Measurements from ENCODE around the gene TPSG1.

TPSG1 gene

DNA sequence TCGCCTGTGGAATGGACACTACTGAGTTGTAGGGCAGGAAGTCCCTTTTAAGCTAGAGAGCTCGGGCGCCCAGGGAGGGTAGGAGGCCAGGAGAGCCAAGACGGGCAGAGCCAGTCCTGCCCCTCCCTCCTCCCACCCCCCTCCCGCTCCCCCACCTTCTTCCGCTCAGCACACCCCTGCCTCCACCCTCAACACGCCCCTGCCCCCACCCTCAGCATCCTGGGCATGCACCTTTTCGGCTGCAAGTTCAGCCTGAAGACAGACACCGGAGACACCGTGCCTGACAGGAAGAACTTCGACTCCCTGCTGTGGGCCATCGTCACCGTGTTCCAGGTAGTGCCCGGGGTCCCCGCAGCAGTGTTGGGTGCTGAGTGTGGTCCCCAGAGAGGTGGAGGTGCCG lies 18.3 kb downstream of the TPSG1 start:
- Histone ChIP-seq H3K36me3 (ENCODE audit: control insufficient read depth, insufficient read depth, low read length) (no peaks in the 10 kb centered on the region), H3K27me3 (ENCODE audit: control insufficient read depth, insufficient read depth, low read length) (no peaks in the 10 kb centered on the region), H3K9ac (no peak overlapping the region), H3K4me1 (no peaks in the 10 kb centered on the region), H2AFZ (no peak overlapping the region), H3K4me2 (ENCODE audit: low read length) (no peak overlapping the region), H3K9me3 (ENCODE audit: control insufficient read depth, low read length) (no peaks in the 10 kb centered on the region), H3K27ac (no peak overlapping the region), H3K79me2 (no peaks in the 10 kb centered on the region), H3K4me3 (ENCODE audit: low read depth, low read length) (no peak overlapping the region)
- TF ChIP-seq, protein P1, sequence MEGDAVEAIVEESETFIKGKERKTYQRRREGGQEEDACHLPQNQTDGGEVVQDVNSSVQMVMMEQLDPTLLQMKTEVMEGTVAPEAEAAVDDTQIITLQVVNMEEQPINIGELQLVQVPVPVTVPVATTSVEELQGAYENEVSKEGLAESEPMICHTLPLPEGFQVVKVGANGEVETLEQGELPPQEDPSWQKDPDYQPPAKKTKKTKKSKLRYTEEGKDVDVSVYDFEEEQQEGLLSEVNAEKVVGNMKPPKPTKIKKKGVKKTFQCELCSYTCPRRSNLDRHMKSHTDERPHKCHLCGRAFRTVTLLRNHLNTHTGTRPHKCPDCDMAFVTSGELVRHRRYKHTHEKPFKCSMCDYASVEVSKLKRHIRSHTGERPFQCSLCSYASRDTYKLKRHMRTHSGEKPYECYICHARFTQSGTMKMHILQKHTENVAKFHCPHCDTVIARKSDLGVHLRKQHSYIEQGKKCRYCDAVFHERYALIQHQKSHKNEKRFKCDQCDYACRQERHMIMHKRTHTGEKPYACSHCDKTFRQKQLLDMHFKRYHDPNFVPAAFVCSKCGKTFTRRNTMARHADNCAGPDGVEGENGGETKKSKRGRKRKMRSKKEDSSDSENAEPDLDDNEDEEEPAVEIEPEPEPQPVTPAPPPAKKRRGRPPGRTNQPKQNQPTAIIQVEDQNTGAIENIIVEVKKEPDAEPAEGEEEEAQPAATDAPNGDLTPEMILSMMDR (IDR thresholded peaks at IDR 0.05) = no peak

DNA sequence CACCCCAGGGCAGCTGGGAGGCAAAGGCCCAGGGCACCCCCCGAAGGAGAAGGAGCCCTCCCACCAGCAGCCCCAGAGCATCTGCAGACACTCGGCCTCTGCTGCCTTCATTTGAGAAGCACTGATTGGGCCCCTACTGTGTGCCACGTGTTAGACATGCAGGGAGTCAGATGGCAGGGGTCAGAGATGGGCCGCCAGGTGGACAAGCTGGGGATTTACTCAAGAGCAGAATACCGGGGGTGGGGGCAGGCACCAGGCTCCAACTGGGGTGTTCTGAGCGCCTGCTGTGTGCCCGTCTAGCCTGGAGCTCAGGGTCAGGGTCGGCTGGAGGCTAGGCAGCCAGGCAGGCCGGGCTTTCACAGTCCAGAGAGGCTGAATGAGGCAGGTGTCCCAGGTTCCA lies 18.7 kb downstream of the TPSG1 start:
- TF ChIP-seq, protein P1 (IDR thresholded peaks at IDR 0.05) = no peak
- no peak overlapping the region for H3K4me2 ChIP-seq (ENCODE audit: low read length)
- no peaks in the 10 kb centered on the region for H3K36me3 ChIP-seq (ENCODE audit: control insufficient read depth, insufficient read depth, low read length)
- H3K9ac ChIP-seq = no peak overlapping the region
- no peaks in the 10 kb centered on the region for H3K27me3 ChIP-seq (ENCODE audit: control insufficient read depth, insufficient read depth, low read length)
- no peak overlapping the region for H3K4me3 ChIP-seq (ENCODE audit: low read depth, low read length)
- H3K9me3 ChIP-seq (ENCODE audit: control insufficient read depth, low read length) = no peaks in the 10 kb centered on the region
- H3K27ac ChIP-seq = no peak overlapping the region
- H2AFZ ChIP-seq = no peak overlapping the region
- no peaks in the 10 kb centered on the region for H3K79me2 ChIP-seq
- H3K4me1 ChIP-seq = no peaks in the 10 kb centered on the region

- Histone ChIP-seq H3K4me3 (ENCODE audit: low read depth, low read length) (no peak overlapping the region), H3K4me2 (ENCODE audit: low read length) (no peak overlapping the region), H3K4me1 (no peaks in the 10 kb centered on the region), H3K9ac (no peak overlapping the region), H3K79me2 (no peaks in the 10 kb centered on the region), H3K27me3 (ENCODE audit: control insufficient read depth, insufficient read depth, low read length) (no peaks in the 10 kb centered on the region), H3K9me3 (ENCODE audit: control insufficient read depth, low read length) (no peaks in the 10 kb centered on the region), H3K36me3 (ENCODE audit: control insufficient read depth, insufficient read depth, low read length) (no peaks in the 10 kb centered on the region), H3K27ac (no peak overlapping the region), H2AFZ (no peak overlapping the region)
- TF ChIP-seq, protein P1 (IDR thresholded peaks at IDR 0.05) = no peak
Measured at GRCh38 chr16:1204933-1205332, 20.1 kb downstream of the TPSG1 start.

DNA sequence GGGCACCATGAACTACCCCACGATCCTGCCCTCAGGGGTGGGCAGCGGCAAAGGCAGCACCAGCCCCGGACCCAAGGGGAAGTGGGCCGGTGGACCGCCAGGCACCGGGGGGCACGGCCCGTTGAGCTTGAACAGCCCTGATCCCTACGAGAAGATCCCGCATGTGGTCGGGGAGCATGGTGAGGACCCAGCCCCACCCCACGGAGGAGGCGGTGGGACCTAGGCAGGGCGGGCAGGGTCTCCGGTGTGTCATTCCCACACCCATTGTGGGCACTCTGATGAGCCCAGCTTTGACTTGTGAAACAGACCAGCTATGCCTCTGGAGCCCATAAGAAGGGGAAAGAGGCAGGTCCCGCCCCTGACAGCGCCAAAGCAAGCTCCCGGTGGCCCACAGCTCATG lies 22.8 kb downstream of the TPSG1 start:
- H3K4me2 ChIP-seq (ENCODE audit: low read length) = no peak overlapping the region
- no peaks in the 10 kb centered on the region for H3K4me1 ChIP-seq
- no peaks in the 10 kb centered on the region for H3K79me2 ChIP-seq
- H3K9ac ChIP-seq = no peak overlapping the region
- no peaks in the 10 kb centered on the region for H3K27me3 ChIP-seq (ENCODE audit: control insufficient read depth, insufficient read depth, low read length)
- no peak overlapping the region for H3K27ac ChIP-seq
- TF ChIP-seq, protein P1 (IDR thresholded peaks at IDR 0.05) = no peak
- H3K36me3 ChIP-seq (ENCODE audit: control insufficient read depth, insufficient read depth, low read length) = no peaks in the 10 kb centered on the region
- no peak overlapping the region for H2AFZ ChIP-seq
- no peaks in the 10 kb centered on the region for H3K9me3 ChIP-seq (ENCODE audit: control insufficient read depth, low read length)
- no peak overlapping the region for H3K4me3 ChIP-seq (ENCODE audit: low read depth, low read length)

- Histone ChIP-seq H3K4me3 (ENCODE audit: low read depth, low read length) (no peak overlapping the region), H3K27me3 (ENCODE audit: control insufficient read depth, insufficient read depth, low read length) (no peaks in the 10 kb centered on the region), H3K4me1 (no peaks in the 10 kb centered on the region), H3K79me2 (no peaks in the 10 kb centered on the region), H3K27ac (no peak overlapping the region), H3K36me3 (ENCODE audit: control insufficient read depth, insufficient read depth, low read length) (no peaks in the 10 kb centered on the region), H3K9me3 (ENCODE audit: control insufficient read depth, low read length) (no peaks in the 10 kb centered on the region), H3K9ac (no peak overlapping the region), H2AFZ (no peak overlapping the region), H3K4me2 (ENCODE audit: low read length) (no peak overlapping the region)
- TF ChIP-seq, protein P1 (IDR thresholded peaks at IDR 0.05) = no peak
Measured at GRCh38 chr16:1201444-1201843, 23.6 kb downstream of the TPSG1 start.
